ENCODE measurements around the gene SERINC4.
A peak's percentile ranks its signal among the peaks of the same experiment; 100 is the strongest.
"Not testable (repeated sequence)": the region's sequence is repeated elsewhere in the genome, so short reads cannot be mapped to it uniquely, and the experiment has no call there.

Gene SERINC4

DNA sequence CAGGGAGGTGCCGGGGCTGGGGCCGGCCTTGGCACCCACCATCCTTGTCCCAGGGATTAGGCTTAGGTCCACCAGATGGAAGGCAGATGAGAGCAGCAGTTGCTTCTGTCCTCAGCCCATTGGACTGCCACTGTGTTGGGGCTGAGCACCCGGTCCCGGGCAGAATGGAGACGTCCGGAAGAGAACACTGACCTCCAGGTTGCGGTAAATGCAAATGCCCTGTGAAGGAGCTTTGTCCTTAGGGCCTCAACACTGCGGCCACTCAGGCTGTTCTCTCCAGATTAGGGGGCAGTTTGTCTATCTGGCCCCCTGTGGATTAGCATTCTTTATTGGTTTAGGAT lies at the start of gene SERINC4:
Gene SERINC4 (minus strand): TSS at position 276 of the 341 bp plus-strand sequence. CDS start 234 bp downstream, at position 42.
- DNase-seq (ENCODE audit: low spot score) = no peak

DNA sequence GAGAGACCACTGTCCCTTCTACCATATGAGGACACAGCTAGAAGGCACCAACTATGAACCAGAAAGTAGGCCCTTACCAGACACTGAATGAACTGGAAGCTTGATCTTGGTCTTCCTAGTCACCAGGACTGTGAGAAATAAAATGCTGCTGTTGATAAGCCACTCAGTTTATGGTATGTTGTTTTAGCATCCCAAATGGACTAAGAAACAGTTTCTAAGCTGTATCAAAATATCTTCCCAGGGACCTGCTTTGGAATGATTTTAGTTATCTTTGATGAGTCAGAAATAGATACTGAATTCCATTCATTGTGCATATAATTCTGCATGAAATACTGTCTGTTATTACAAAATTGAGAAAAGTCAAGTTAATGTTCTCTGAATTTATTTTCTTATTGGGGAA lies 45.4 kb upstream of the SERINC4 start:
- no peak for DNase-seq (ENCODE audit: low spot score)

- DNase-seq (ENCODE audit: low spot score) = not testable (repeated sequence)
Measured at GRCh38 chr15:43832485-43832884, 32.5 kb upstream of the SERINC4 start.

- DNase-seq (ENCODE audit: low spot score) = not testable (repeated sequence)
Measured at GRCh38 chr15:43831519-43832052, 31.6 kb upstream of the SERINC4 start.

DNA sequence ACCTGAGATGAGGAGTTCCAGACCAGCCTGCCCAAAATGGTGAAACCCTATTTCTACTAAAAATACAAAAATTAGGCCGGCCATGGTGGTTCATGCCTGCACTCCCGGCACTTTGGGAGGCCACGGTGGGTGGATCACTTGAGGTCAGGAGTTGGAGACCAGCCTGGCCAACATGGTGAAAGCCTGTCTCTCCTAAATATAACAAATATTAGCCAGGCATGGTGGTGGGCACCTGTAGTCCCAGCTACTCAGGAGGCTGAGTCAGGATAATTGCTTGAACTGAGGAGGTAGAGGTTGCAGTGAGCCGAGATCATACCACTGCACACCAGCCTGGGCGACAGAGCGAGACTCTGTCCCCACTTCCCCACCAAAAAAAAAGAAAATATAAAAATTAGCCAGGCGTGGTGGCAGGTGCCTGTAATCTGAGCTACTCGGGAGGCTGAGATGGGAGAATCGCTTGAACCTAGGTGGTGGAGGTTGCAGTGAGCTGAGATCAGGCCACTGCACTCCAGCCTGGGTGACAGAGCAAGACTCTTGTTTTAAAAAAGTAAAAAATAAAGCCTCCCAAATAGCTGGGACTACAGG lies 30.8 kb upstream of the SERINC4 start:
- not testable (repeated sequence) for DNase-seq (ENCODE audit: low spot score)

DNA sequence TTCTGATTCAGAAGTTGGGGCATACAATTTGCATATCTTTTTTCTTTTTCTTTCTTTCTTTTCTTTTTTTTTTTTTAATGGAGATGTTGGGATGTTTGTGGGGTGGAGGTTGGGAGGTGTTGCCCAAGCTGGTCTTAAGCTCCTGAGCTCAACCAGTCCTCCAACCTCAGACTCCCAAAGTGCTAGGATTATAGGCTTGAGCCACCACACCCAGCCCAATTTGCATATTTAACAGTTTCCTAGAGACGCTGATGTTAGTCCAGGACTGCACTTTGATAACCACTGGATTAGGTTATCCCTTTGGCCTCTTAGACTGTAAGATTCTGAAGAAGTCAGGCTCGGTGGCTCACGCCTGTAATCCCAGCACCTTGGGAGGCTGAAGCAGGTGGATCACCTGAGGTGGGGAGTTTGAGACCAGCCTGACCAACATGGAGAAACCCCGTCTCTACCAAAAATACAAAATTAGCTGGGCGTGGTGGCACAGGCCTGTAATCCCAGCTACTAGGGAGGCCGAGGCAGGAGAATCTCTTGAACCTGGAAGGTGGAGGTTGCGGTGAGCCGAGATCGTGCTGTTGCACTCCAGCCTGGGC lies 30.0 kb upstream of the SERINC4 start:
- not testable (repeated sequence) for DNase-seq (ENCODE audit: low spot score)

GRCh38 chr15:43828061-43828657 lies 28.1 kb upstream of the SERINC4 start:
- peak; percentile 16 for DNase-seq (ENCODE audit: low spot score)

DNA sequence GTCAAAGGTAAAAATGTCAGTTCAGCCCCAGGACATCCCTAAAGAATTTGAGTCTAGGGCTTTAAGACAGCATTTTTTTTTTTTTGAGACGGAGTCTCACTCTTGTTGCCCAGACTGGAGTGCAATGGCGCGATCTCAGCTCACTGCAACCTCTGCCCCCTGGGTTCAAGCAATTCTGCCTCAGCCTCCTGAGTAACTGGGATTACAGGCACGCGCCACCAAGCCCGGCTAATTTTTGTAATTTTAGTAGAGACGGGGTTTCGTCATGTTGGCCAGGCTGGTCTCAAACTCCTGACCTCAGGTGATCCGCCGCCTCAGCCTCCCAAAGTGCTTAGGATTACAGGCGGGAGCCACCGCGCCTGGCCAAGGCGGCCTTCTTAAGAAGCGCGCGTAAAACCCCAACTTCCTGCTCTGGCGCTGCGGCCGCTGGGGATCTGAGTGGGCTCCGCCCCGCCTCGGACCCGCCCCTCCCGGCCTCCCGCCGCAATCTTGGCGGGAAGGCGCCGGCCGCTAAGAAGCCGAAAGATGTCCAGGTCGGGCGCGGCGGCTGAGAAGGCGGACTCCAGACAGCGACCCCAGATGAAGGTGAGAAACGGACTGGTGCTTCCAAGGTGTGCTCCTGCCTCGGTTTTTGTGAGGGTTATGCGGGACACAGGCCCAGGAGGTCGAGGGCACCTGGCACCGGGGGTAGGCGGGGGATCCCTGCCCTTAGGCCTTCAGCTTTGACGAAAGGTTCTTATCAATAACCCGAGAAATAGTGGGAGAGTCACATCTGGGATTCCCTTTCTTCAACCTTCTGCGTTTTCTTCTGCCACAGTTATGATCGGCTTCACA lies 26.7 kb upstream of the SERINC4 start, which contains the start of gene WDR76:
Gene WDR76 (plus strand): TSS at position 495 of the 834 bp plus-strand sequence. CDS start 31 bp downstream, at position 526.
- DNase-seq (ENCODE audit: low spot score) = peak; percentile 80

DNA sequence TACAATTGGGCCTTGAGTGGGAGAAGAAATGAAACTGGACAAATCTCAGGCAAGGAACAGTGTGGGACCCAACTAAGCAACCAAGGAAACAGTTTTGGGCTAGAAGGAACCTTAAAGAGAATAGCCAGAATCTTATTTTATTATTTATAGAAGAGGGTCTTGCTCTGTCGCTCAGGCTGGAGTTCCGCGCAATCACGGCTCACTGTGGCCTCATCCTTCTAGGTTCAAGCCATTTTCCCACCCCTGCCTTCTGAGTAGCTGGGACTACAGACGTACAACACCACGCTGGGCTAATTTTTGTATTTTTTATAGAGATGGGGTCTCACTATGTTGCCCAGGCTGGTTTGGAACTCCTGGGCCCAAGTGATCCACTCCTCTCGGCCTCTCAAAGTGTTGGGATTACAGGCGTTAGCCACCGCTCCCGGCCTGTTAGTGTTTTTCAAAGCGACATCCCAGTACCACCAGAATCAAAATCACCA lies 26.0 kb upstream of the SERINC4 start:
- no peak for DNase-seq (ENCODE audit: low spot score)

DNA sequence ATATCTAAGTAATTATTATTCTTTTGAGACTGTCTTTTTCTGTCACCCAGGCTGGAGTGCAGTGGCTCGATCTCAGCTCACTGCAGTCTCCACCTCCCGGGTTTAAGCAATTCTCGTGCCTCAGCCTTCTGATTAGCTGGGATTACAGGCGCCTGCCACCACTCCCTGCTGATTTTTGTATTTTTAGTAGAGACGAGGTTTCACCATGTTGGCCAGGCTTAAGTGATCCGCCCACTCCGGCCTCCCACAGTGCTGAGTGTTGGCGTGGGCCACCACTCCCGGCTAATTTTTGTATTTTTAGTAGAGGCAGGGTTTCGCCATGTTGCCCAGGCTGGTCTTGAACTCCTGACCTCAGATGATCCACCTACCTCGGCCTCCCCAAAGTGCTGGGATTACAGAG lies 25.3 kb upstream of the SERINC4 start:
- not testable (repeated sequence) for DNase-seq (ENCODE audit: low spot score)

DNA sequence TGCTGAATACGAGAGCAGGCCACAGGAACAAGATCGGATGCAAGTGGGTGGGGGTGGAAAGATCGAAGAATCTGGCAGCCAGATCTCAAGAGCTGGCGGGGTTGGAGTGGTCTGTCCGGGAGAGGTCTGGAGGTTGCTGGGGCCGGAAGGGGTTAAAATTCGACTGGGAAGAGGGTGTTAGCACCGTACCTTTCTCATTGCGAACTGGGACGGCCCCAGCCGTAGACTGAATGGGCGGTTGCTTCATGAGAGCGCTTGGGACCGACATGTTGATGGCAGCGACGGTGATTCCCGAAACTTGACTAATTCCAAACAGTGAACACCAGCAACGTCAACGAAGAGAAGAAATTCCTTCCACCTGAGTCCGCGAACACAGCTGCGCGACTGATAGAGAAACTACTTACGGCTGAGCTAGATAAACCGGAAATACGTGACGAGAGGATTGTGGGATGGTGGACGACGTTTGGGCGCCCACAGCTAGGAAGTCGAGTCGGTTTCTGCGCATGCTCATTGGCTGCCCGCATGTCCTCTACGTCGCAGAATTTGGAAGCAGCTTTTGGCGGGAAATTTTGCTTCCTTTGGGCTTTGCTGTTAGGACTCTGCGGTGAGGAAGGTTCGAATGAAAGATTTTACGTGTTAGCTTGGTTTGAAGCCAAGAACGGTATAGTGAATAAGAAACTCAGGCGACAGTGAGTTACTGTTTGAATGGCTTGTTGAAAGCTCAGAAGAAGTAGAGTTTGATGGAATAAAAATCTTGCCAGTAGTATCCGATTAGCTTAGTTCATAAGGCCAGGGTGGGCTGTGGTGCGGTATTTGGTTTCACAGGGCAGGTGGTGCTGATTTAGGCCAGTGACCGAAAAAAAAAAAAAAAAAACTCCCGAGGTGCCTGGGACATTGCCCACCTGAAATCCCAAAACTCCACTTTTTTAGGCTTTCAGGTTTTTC lies 24.6 kb upstream of the SERINC4 start, which contains the start of gene MFAP1:
Gene MFAP1 (minus strand): TSS at position 389 of the 945 bp plus-strand sequence. CDS start 121 bp downstream, at position 268.
- DNase-seq (ENCODE audit: low spot score) = peak; percentile 96

DNA sequence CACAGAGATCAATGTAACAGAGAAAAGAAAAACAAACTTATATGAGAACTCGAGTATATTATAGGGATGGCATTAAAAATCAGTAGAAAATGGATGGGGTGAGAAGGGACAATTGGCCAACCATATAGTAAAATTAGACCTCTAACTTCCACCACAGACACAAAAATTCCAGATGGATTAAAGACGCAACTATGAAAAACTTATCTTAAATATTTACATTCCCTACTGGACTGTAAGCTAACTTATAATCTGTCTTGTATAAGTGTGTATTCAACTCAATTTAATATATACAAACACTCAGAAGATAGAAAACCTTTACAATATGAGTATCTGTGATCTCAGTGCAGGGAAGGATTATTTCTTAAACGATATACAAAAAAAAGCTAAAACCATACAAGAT lies 21.5 kb upstream of the SERINC4 start:
- no peak for DNase-seq (ENCODE audit: low spot score)

- DNase-seq (ENCODE audit: low spot score) = not testable (repeated sequence)
Measured at GRCh38 chr15:43815064-43815463, 15.0 kb upstream of the SERINC4 start.

DNA sequence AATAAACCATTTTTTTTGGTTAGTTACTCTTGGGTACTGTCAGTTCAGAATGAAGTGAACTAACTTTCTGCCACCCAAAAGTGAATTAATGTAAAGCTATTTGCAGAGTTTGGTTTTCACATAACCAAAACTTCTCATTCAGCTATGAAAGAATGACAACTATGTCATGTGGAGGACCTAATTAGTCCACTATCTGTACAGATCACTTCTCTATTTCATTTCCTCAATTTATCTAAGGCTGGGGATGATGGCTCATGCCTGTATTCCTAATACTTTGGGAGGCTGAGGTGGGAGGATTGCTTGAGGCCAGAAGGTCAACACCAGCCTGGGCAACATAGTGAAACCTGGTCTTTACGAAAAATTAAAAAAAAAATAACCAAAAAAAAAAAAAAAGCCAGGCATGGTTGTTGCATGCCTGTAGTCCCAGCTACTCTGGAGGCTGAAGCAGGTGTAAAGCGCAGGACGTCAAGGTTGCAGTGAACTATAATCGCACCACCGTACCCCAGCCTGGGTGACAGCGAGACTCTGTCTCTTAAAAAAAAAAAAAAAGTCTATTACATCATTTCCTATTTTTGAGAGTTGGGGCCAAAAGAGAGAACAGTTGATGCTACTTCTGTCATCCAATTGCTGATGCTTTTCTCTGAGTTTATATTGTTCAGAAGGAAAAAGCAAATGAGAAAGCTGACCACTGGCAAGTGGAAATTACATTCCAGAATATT lies 9.1 kb upstream of the SERINC4 start:
- no peak for DNase-seq (ENCODE audit: low spot score)

DNA sequence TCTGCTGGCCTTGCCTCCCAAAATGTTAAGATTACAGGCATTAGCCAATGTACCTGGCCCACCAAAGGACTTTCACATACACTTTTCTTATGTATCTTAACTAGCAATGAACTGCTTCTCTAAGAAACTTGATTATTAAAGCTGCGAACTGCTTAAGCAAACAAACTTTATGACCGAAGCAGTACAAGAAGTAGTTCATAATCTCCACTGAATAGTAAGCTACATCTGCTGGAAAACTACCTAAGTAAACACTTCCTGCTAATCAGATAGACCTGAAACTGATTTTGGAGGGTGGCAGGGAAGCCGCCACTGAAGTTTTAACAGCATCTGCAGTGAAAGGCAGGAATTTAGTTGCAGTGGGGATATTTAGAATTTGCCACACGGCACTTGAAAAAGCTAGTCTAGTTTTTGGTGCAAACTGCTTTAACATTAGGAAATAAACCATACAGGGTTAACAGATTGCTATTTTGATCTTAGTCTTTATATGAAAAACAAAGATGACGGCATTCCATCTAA lies 8.5 kb upstream of the SERINC4 start:
- DNase-seq (ENCODE audit: low spot score) = no peak

GRCh38 chr15:43802676-43803075 lies 2.7 kb upstream of the SERINC4 start:
- not testable (repeated sequence) for DNase-seq (ENCODE audit: low spot score)

DNA sequence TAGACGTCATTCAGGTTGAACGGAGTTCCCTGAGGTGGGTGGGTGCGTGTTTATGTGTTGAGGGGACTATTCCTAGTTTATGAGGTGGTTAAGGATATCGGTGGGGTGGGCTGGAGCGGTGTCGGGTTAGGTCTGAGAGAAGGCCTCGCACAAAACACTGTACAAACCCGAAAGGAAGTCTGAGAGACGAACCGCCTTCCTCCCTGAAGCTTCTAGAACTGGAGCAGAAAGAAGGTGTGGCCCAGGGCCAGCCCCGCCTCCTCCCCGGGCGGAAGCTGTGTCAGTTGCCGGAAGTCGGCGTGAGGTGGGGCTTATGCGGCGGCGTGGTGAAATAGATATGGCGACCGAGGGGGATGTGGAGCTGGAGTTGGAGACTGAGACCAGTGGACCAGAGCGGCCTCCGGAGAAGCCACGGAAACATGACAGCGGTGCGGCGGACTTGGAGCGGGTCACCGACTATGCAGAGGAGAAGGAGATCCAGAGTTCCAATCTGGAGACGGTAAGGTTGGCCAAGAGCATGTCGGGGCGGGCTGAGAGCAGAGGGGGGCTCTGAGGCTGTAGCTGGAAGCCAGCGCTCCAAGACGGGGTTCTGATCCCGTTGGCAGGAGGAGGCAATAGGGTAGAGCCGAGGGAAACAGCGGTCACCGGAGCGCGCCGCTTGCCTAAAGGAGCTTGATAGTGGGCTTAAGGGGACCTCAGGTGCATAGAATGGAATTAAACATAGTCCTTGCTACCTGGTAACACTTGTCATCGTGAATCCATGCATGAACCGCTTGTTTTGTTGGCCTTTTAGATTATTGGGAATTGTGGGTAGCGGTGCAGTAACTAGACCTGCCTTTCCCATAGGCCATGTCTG lies 494 bp upstream of the SERINC4 start, which contains the start of gene HYPK:
Gene HYPK (plus strand): TSS at position 314 of the 856 bp plus-strand sequence. CDS start 24 bp downstream, at position 338.
- peak; percentile 85 for DNase-seq (ENCODE audit: low spot score)

- no peak for DNase-seq (ENCODE audit: low spot score)
Measured at GRCh38 chr15:43799209-43799944, 643 bp downstream of the SERINC4 start.
